CD4-positive, alpha-beta T cell treated with Interleukin-21 for 1 hour (primary cell): ENCODE results near the gene PAXX.

Experiments used
- DNase-seq: peaks from one replicate; pipeline ENCODE4 v3.0.0-alpha.2; 2020

The PAXX gene

DNA sequence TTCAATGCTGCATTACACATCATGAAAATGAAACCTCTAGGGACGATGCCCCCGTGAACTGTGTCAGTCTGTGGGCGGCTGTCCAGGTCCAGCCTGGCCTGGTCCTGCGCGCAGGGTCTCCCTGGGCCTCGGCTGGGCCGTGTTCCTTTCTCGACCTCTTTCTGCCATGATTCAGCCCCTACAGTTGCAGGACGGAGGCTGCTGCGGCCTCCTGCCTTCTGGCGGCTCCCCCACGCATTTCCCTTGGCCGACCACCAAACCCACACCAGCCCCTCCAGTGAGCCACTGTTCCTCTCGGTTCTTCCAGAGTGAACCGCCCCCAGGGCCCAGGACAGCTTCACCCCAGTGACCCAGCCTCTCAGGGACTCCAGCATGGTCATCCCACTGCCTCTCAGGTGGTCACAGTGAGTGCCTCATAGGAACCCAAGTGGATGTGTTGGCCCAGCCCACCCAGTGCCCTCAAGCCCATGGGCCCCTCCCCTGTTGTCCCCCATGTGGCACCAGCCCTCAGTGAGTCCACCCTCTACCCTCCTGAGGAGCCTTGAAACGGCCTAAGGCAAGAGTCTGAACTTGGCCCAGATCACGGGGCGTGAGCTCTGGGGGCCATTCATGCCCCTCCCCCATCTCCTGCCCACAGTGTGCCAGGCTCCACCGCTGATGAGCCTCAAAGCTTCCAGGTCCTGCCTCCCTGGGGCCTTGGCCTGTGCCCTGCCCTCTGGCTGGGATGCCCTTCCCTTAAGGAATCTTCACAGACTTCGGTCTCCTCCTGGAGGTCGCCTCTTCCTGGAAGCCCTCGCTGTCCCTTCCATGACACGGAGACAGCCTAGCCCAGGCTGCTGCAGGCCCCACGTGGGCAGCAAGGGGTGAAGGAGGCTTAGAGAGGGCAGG, 14.1 kb downstream of the PAXX start:
- DNase-seq: no peak

DNA sequence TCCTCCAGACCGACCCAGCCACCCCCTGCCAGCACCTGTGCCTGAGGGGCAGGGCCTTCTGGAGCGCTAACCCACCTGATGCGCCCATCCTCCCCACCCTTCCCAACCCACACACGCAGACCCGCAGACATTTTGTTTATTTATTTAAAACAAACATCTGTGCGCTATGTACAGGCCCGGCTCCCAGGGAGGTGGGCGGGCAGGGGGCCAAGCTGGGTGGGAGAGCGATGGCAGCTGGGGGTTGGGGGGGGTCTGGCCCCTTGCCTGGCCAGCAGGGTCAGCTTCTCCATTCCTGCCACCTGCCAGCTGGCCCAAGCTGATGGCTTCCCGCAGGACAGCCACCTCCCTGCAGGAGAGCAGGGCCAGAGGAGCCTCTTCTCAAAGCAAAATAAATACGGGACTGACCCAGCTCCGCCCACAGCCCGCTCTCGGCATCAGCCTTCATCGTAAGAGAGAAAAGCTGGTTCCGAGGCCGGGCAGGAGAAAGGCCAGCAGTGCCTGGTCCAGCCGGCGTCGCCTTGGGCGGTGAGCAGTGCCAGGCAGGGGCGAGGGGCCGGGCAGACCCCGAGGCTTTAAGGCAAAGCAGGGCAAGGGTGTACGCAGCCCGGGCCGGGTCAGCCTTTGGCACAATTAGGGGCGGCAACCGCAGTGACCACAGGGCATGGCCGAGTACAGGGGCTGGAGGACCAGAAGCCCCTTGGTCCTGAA, 15.0 kb downstream of the PAXX start:
- no peak for DNase-seq

DNA sequence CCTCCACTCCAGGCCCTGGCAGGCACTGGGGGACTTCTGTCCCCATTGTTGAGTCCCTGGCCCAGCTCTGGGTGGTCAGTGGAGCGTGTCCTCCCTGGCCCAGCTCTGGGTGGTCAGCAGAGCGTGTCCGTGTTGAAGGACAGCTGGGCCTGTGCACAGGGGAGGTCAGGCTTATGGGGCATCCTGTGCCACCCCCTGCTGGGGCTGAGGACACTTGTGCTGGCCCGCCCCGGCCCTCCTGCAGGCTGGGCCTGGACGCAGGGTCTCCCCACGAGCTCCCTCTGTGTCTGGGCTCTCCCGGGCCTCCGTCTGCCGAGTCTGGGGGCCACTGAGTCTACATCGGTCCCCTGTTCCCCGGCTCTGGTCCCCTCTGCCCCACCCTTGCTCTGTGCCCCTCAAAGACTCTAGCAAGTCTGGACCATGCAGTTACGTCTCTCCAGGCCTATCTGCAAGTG, 15.6 kb downstream of the PAXX start:
- DNase-seq: no peak

DNA sequence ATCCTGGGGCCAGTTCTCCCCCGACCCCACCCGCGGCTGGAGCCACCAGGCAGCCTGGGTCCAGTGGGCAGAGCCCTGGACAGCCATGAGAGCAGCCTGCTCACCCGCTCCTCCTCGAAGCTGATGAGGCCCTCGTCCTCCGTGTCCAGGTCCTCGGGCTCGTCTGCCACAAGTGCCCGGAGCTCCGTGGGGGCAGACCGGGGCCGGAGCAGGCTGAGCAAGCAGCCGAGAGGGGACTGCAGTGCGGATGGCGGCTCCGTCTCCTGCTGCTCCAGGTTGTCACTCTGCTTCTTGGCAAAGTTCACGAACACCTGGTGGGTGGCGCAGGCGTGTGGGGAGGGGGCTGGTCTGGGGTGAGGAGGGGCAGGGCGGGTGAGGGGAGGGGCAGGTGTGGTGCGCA, 16.1 kb downstream of the PAXX start:
- no peak for DNase-seq

DNA sequence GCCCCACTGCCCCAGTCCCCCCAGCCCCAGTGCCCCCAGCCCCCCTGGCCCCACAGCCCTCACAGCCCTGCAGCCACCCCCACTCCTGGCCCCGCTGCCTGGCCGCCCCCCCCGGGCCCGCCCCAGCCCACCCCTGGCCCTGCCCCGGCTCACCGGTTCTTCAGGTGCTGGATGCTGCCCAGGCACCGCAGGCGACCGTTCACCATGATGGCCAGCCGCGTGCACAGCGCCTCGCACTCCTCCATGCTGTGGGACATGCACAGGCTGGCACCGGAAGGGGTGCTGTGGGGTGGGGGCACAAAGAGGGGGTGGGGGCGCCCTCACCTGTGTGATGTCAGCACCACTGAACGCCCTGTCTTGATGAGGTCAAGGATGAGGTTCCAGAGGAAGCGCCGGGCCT, 17.0 kb downstream of the PAXX start:
- no peak for DNase-seq

DNA sequence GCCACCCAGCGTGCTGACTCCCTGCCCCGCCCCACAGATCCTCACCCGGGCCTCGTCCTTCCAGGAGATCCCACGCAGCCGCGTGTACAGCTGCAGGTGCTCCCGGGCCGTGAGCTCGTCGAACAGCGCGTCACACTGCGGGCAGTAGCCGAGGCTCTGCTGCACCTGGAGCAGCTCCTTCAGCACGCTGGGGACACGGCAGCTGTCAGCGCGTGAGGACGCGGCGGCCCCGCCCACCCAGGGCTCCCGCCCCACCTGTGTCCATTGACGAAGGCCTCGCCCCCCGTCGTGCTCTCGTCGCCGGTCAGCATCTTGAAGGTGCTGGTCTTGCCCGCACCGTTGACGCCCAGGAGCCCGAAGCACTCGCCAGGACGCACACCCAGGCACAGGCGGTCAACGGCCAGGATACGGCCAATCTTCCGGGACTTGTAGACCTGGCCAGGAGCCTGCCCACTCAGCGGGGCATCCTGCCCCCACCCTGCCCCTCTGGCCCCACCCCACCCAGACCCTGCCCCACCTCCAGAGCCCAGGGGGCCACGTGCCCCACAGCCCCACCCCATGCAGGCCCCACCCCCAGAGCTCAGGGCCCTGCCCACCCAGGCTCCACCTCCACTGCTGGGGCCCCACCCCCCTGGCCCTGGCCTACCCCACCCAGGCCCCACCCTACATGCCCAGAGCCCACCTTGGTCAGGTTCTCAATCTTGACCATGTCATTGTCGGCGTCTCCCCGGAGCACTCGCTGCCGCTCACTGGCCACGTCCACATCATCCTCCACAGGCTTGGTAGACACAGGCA, 17.9 kb downstream of the PAXX start:
- no peak for DNase-seq

DNA sequence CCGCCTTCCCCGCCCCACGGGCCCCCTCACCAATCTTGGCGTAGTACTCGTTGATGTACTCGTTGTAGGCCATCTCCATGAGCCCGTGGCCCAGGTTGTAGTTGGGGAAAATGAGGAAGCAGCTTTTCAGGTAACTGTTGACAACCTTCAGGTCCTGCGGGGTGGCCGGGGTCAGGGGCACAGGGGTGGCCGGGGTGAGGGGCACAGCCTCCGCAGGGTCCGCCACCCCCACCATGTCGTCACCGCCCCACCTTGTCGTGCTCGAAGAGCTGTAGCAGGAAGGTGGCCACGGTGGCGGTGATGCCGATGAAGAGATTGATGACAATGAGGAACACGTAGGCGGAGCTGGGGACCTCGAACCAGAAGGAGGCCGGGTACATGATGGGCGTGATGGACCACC, 18.9 kb downstream of the PAXX start:
- no peak for DNase-seq

DNA sequence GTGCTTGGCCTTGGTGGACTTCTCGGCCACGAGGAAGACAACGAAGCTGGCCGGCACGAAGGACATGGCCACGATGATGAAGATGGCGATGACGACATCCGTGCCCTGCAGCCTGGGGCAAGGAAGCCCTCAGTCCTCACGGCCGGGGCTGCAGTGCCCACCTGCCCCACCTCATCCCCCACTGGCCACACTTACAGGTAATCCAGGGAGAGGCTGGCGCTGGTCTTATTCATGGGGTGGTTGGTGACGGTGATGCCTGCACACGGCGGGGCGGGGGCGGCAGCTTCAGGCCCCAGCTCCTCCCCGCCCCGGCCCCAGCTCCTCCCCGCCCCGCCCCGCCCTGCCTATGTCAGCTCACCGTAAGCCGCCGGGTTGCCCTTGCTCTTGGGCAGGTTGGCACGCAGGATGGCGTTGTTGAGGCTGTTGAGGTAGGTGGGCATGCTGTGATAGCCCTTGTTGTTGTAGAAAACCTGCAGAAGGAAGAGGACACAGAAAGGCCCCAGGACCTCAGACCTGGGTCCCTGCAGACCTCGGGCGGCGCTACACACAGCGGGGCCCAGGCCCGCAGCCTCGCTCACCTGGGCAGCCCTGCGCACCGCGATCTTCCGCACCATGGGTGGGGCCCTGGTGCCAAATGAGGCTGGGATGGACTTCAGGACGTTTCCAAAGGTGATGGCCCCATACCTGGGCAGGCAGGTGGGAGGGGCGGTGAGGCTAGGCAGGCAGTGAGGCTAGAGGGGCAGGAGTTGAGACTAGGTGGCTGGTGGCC, 19.9 kb downstream of the PAXX start:
- no peak for DNase-seq

DNA sequence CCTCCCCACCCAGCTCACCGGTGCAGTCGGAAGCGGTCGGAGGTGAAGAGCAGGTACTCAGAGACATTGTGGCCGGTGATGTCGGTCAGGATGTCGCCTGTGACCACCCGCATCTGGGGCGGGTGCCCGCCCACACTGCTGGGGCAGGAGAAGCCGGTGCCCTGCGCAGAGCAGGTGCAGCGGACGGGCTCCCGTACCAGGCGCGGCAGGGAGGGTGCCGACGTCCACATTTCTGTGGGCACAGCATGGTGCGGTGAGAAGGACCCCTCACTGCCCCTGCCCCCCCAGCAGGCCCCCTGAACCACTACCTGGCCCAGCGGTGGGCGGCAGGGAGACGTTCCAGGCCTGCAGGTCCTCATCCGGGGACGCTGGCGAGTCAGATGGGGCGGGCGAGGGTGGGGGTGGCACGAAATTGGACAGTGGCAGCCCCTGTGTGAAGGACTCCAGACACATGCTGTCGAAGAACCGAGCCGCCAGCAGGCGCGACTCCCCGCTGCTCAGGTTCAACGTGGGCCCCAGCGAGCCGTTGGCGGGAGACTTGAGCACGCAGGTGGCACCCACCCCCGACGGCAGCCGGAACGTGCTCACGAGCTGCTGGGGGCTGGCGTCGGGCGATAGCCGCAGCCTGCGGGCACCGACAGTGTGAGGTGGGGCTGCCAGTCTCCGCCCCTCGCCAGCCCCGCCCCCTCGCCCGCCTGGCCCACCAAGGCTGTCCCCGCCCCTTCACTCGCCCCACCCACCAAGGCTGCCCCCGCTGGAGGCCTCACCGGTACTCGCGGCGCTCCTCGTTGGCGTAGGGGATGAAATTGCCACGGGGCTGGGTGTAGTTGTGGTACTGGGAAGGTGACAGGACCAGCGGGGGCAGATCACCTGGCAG, 20.7 kb downstream of the PAXX start:
- DNase-seq: no peak

DNA sequence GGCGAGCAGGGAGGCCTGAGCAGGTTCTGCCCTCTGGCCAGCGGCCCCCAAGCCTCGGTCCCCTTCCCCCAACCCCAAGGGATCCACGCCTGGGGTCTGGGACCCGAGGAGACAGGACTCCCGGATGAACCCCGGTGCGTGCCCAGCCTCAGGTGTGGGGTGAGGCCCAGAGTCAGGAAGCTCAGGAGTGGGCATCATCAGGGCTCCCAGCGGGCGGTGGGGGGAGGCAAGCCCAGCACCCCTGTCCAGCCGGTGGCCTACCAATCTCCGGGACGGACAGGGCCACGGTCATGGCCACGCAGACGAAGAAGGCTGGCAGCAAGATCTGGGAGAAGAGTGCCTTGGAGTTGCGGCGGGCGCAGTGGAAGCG, 21.3 kb downstream of the PAXX start:
- DNase-seq: no peak

DNA sequence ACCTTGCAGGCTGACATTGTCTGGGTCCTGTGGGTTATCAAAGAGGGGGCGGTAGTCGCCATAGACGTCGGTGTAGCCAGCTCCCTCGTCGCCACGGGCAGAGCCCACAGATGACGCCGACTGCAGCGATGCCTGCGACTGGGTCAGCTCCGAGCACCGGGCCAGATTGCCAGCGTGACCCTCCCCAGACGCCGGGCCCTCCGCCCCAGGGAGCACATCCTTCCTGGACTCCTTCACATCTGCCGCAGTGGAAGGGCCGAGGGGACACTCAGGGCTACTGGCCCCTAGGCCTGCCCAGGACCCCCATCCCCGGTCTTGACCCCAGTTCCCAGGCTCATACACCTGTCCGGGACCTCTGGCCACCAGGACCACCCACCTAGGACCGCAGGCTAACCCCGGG, 21.9 kb downstream of the PAXX start:
- DNase-seq: no peak

DNA sequence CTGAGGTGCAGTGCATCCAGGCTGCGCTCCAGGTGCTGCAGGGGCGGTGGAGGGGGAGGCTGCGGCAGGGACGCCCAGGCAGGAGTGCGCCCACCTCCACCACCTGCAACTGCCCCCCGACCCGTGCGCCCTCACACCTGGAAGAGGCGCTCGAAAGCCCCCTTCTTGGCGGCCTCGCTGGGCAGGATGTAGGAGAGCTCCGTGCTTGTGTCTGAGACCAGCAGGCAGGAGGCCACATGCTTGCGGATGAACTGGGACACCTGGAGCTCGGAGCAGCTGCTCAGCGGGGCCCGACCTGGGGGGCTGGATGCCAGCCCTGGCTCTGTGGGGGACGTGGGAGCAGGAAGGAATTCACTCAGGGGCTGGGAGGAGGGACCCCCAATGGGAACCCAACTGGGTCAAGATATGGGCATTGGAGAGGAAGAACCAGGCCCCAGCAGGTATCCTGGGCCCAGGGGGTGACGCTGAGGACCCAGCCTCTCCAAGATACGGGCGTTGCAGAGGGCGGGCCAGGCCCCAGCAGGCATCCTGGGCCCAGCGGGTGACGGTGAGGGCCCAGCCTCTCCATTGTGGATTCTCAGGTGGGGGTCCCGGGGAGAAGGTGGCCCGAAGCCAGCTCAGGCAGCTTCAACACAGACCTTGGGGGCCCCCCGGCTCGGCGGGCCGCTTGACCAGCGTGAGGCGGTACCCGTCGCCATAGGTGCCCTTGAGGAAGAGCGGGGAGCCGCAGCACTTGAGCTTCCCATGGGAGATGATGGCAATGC, 22.7 kb downstream of the PAXX start:
- DNase-seq: no peak

DNA sequence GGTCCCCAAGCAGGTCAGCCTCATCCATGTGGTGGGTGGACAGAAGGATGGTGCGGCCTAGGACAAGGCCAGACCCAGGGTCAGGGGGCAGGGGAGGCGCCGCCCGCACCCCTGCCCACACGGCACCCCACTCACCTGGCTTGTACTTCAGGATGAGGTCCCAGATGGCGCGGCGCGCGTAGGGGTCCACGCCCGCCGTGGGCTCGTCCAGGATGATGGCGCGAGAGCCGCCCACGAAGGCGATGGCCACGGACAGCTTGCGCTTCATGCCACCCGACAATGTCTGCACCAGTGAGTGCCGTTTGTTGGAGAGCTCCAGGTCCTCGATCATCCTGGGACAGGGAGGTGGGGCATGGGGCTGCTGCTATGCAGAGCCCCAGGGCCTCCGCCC, 23.3 kb downstream of the PAXX start:
- no peak for DNase-seq

DNA sequence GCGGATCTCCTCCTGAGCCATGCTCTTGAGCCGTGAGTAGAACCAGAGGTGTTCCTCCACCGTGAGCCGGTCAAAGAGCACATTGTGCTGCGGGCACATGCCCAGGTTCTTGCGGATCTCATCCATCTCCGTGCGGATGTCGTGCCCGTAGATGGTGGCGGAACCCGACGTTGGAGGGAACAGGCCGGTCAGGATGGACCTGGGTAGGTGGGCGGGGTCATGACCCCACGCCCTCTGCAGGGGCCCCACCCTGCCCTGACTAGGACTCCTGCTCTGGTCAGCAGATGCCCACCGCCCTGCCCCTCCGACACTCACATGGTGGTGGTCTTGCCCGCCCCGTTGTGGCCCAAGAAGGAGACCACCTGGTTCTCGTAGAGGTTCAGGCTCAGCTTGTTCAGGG, 23.8 kb downstream of the PAXX start:
- no peak for DNase-seq

DNA sequence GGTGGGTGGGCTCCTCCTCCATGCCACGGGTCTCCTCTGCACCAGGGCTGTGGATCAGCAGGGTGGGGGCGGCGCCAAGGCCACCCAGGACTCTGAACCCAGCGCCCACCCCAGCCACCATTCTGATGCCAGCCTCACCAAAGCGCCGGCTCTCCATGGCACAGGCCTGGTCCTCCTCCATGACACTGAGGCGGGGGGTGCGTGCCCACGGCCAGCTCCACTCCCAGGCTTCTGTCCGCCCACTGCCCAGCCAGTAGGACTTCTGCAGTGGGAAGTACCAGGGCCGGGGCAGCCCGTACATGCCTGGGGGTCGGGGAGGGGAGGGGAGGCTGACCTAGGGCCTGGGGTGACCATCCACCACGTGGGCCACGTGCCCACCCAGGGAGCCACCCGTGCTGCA, 24.2 kb downstream of the PAXX start:
- no peak for DNase-seq

DNA sequence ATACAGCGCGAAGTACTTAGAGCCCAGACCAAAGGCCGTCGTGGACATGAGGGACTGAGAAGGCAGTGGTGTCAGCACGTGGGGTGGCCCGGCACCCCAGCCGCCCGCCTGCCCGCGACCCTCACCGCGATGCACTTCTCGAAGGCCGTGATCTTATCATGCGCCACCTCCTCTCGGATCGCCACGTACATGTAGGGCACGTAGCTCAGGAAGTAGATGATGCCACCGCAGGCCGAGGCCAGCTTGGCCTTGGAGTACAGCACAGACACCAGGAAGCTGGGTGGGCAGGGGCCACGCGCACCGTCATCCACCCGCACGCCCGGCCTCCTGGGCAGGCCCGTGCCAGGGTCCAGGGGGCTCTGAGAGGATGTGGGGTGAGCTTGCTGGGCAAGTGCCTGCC, 24.8 kb downstream of the PAXX start:
- no peak for DNase-seq

DNA sequence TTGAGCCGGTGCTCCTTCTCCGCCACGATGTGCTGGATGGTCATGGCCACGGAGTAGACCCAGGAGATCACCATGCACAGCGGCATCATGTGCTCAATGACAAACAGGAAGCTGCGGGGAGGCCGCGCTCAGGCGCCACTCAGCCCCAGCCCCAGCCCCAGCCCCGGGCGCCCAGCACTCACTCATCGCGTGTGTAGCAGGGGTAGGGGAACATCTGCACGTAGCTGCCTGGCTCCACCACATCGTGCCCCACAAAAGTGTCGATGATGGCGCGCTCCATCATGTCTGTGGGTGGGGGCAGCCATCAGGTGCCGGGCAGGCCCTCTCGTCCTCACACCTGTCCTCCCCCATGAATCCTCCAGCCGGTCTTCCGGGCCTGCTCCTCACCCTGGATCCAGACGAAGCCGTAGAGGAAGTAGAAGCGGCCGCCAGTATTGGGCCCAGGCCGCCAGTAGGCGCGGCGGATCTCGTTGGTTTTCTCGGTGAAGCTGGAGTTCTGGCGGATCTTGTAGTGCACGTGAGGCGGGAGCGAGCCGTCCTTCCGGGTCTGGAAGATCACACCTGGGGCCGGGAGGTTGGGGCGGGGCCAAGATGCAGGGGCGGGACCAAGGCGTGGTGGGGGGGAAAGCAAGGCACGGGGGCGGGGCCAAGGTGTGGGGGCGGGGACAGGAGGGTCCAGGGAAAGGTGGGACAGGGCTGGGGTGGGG, 25.7 kb downstream of the PAXX start:
- no peak for DNase-seq

DNA sequence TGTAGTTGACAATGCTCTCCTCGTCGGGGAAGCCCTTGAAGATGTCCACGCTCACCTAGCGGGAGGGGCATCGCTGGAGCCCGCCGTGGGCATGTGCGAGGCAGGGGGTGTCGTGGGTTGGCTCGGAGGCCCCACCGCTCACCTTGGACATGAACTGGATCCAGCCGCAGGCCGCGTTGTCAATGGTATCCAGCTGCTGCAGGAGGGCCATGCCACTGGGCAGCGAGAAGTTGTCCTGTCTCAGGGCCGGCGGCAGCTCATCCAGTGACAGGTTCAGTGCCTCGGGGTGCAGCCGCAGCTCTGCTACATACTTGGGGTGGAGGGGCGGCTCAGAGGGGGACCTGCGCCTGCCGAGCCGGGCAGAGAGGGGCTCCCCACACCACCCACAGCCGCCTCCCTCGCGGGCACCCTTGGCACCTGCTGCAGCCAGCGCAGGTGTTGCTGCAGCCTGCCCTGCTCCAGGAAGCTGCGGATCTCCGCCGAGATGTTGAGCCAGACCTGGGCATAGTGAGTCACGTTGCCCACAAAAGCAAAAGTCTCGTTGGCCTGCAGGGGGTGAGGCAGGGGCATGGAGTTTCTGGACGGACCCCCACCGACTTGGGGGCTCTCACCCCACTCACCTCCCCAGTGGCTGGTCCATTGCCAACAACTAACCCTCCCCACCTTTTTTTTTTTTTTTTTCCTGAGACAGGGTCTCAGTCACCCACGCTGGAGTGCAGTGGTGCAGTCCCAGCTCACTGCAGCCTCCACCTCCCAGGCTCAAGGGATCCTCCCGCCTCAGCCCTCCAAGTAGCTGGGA, 26.7 kb downstream of the PAXX start:
- no peak for DNase-seq

DNA sequence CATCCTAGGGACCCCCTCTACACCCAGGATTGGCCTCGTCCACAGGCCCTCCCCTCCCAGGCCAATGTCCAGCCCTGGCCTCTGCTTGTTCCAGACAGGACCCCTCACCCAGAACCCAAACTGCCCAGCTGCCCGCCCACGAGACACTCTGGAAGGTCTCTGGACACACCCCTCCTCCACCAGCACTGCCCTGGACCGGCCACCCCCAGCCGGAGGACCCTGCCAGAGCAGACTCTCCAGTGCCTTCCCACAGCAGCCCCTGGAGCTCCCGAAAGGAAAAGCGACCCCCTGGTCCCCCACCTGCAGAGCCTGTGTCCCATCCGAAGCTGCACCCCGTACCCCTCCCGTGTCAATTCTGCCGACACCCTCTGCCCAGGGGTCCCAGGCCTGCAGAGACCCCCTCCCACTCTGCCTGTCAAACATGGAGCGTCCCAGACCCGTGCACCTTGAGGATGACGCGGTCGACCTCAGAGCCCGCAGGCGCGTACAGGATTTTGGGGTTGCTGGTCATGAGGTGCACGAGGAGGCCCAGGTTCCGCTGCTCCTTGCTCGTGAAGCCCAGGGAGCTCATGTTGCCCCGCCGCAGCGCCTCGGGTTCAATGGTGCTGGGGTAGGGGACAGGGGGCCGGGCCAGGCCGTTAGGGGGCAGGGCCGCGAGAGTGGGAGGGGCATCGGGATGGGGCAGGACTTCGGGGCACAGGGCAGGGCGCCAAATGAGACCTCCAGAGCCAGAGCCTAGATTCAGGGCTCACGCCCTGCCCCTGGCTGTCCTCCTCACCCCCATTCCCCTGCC, 27.9 kb downstream of the PAXX start:
- DNase-seq: no peak
